ENCODE results near the gene PRPH2.
A peak's percentile ranks its signal among the peaks of the same experiment; 100 is the strongest.

PRPH2 gene

DNA sequence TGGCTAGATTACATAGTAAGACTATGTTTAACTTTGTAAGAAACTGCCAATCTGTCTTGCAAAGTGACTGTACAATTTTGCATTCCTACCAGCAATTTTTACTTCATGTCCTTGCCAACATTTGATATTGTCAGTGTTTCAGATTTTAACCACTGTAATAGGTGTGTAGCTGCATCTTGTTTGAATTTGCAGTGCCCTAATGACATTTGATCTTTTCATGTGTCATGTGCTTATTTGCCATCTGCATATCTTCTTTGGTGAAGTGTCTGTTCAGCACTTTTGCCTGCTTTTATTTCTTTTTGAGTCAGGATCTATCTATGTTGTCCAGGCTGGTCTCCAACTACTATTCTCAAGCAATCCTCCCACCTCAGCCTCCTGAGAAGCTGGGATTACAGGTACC is 2.4 kb upstream of the PRPH2 start:
- no peaks in the 10 kb centered on the region for H3K9me3 ChIP-seq (ENCODE audit: control insufficient read depth in 5 of 5, low read length in 5 of 5)
- H3K27me3 ChIP-seq (ENCODE audit: control insufficient read depth in 5 of 5, insufficient read depth in 4 of 5, low read length in 5 of 5), result peaks cover 0 to 3% (median 0%) of the 10 kb centered on the region in 5 donors
- no peak overlapping the region for H3K4me3 ChIP-seq (ENCODE audit: low read depth in 1 of 5, low read length in 5 of 5)
- H3K27ac ChIP-seq (ENCODE audit: low read depth, low read length), result no peak overlapping the region
- H3K36me3 ChIP-seq (ENCODE audit: control insufficient read depth in 5 of 5, insufficient read depth in 5 of 5, low read length in 5 of 5), result no peaks in the 10 kb centered on the region
- no peak overlapping the region for H3K9ac ChIP-seq (ENCODE audit: low read length in 5 of 5)
- peaks cover 2 to 18% (median 15%) of the 10 kb centered on the region in 5 donors for H3K4me1 ChIP-seq (ENCODE audit: control insufficient read depth in 5 of 5, insufficient read depth in 5 of 5, low read length in 5 of 5)

DNA sequence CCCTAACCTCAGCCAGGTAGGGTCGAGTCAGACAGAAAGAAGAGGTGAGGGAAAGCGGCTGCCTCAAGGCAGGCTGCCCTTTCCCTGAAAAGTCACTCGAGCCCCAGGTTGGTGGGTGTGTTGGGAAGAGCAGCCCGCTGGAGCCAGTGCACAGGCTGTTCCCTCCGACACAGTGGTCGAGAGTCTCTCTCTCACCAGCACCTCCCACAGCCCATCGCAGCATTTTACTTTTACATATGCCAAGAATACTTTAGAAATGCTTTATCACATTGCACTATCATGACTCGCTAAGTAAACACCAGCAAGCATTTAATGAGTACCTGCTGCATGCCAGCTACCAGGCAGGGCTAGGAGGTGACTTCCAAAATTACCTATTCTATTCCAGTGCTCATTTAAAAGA is 1.7 kb downstream of the PRPH2 start:
- Histone ChIP-seq H3K4me1 (ENCODE audit: control insufficient read depth in 5 of 5, insufficient read depth in 5 of 5, low read length in 5 of 5) (peaks cover 0 to under 1% (median 0%) of the 10 kb centered on the region in 5 donors), H3K27ac (ENCODE audit: low read depth, low read length) (no peak overlapping the region), H3K36me3 (ENCODE audit: control insufficient read depth in 5 of 5, insufficient read depth in 5 of 5, low read length in 5 of 5) (no peaks in the 10 kb centered on the region), H3K9me3 (ENCODE audit: control insufficient read depth in 5 of 5, low read length in 5 of 5) (no peaks in the 10 kb centered on the region), H3K27me3 (ENCODE audit: control insufficient read depth in 5 of 5, insufficient read depth in 4 of 5, low read length in 5 of 5) (peaks cover 0 to 3% (median 0%) of the 10 kb centered on the region in 5 donors), H3K4me3 (ENCODE audit: low read depth in 1 of 5, low read length in 5 of 5) (no peak overlapping the region), H3K9ac (ENCODE audit: low read length in 5 of 5) (no peak overlapping the region)

DNA sequence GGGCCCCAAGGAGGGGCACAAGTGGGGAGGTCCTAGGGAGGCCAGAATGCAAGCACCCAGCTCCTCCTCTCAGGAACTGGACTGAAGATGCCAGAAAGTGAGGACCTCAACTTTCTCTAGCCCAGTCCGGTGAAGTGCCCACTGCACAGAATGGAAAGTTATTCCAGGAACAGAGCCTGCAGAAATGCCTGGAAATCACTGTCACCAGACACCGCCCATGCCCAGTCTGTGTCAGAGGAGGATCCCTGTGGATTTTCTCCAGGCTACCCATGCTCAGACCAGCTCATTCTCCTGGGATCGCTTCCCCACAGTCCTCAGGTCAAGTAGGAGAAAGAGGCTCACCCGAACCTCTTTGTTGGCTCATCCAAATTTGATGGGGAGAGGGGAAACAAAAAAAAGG is 6.5 kb downstream of the PRPH2 start:
- Histone ChIP-seq H3K27me3 (ENCODE audit: control insufficient read depth in 5 of 5, insufficient read depth in 4 of 5, low read length in 5 of 5) (no peaks in the 10 kb centered on the region), H3K4me3 (ENCODE audit: low read depth in 1 of 5, low read length in 5 of 5) (no peak overlapping the region), H3K4me1 (ENCODE audit: control insufficient read depth in 5 of 5, insufficient read depth in 5 of 5, low read length in 5 of 5) (no peaks in the 10 kb centered on the region), H3K27ac (ENCODE audit: low read depth, low read length) (no peak overlapping the region), H3K9me3 (ENCODE audit: control insufficient read depth in 5 of 5, low read length in 5 of 5) (peaks cover 2 to 15% (median 11%) of the 10 kb centered on the region in 5 donors), H3K36me3 (ENCODE audit: control insufficient read depth in 5 of 5, insufficient read depth in 5 of 5, low read length in 5 of 5) (no peaks in the 10 kb centered on the region), H3K9ac (ENCODE audit: low read length in 5 of 5) (no peak overlapping the region)

DNA sequence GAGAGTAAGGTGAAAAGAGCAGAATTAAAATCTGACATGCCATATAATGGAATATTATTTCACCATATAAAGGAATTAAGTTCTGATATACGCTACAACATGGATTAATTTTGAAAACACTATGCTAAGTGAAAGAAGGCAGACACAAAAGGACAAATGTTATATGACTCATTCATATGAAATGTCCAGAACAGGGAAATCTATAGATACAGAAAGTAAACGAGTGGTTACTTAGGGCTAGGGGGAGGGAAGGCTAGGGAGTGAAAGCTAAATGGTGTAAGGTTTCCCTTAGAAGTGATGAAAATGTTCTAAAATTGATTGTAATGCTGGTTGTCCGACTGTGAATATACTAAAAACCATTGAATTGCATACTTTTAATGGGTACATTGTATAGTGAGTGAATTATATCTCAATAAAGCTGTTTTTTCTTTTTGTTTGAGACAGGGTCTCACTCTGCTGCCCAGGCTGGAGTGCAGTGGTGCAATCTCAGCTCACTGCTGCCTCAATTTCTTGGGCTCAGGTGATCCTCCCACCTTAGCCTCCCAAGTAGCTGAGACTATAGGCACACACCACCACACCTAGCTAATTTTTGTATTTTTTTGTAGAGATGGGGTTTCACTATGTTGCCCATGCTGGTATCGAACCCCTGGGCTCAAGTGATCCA is 8.2 kb downstream of the PRPH2 start:
- no peak overlapping the region for H3K27ac ChIP-seq (ENCODE audit: low read depth, low read length)
- H3K36me3 ChIP-seq (ENCODE audit: control insufficient read depth in 5 of 5, insufficient read depth in 5 of 5, low read length in 5 of 5), result no peaks in the 10 kb centered on the region
- H3K9ac ChIP-seq (ENCODE audit: low read length in 5 of 5), result no peak overlapping the region
- no peaks in the 10 kb centered on the region for H3K27me3 ChIP-seq (ENCODE audit: control insufficient read depth in 5 of 5, insufficient read depth in 4 of 5, low read length in 5 of 5)
- H3K4me1 ChIP-seq (ENCODE audit: control insufficient read depth in 5 of 5, insufficient read depth in 5 of 5, low read length in 5 of 5), result no peaks in the 10 kb centered on the region
- H3K4me3 ChIP-seq (ENCODE audit: low read depth in 1 of 5, low read length in 5 of 5), result no peak overlapping the region
- peaks cover 2 to 15% (median 11%) of the 10 kb centered on the region in 5 donors for H3K9me3 ChIP-seq (ENCODE audit: control insufficient read depth in 5 of 5, low read length in 5 of 5)

DNA sequence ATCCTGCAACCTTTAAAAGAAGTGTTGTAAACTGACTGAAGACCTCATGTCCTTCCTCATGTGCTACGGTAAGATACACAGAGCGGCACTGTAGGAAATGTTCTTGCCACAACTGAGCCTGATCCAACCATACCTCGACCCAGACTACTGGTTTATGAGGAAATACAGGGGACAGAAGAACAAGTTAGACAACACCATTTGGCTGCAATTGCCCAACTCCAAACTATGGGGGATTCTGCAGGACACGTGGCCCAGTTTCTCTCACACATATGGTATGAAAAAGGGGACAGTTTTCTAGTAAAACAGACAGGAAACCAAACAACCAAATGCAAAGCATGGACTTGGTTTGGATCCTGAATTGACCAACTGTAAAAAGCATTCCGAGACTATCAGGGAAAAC is 10.5 kb downstream of the PRPH2 start:
- no peaks in the 10 kb centered on the region for H3K27me3 ChIP-seq (ENCODE audit: control insufficient read depth in 5 of 5, insufficient read depth in 4 of 5, low read length in 5 of 5)
- H3K27ac ChIP-seq (ENCODE audit: low read depth, low read length), result no peak overlapping the region
- H3K4me1 ChIP-seq (ENCODE audit: control insufficient read depth in 5 of 5, insufficient read depth in 5 of 5, low read length in 5 of 5), result no peaks in the 10 kb centered on the region
- peaks cover 2 to 15% (median 11%) of the 10 kb centered on the region in 5 donors for H3K9me3 ChIP-seq (ENCODE audit: control insufficient read depth in 5 of 5, low read length in 5 of 5)
- H3K4me3 ChIP-seq (ENCODE audit: low read depth in 1 of 5, low read length in 5 of 5), result no peak overlapping the region
- no peaks in the 10 kb centered on the region for H3K36me3 ChIP-seq (ENCODE audit: control insufficient read depth in 5 of 5, insufficient read depth in 5 of 5, low read length in 5 of 5)
- H3K9ac ChIP-seq (ENCODE audit: low read length in 5 of 5), result no peak overlapping the region

DNA sequence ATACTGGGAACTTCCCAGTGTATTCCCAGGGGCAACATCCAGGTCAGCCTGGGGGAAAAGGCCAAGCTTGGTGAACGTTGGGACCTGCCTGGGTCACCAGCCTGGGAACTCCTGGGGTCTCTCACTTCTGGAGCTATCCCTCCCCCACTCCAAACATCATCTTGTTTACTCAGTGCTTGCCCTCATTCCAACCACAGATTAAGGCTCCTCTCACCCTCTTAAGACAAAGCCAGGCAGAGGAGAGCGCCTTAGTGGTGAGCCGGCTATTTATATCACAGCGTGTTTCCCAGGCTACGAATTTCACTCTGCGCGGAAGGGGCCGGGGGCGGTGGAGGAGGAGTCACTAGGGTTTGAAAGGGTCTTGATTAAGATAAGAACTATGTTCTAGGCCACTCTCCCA is 12.1 kb downstream of the PRPH2 start:
- H3K27me3 ChIP-seq (ENCODE audit: control insufficient read depth in 5 of 5, insufficient read depth in 4 of 5, low read length in 5 of 5), result no peaks in the 10 kb centered on the region
- H3K9me3 ChIP-seq (ENCODE audit: control insufficient read depth in 5 of 5, low read length in 5 of 5), result peaks cover 2 to 15% (median 11%) of the 10 kb centered on the region in 5 donors
- H3K4me1 ChIP-seq (ENCODE audit: control insufficient read depth in 5 of 5, insufficient read depth in 5 of 5, low read length in 5 of 5), result no peaks in the 10 kb centered on the region
- H3K27ac ChIP-seq (ENCODE audit: low read depth, low read length), result no peak overlapping the region
- H3K9ac ChIP-seq (ENCODE audit: low read length in 5 of 5), result no peak overlapping the region
- no peaks in the 10 kb centered on the region for H3K36me3 ChIP-seq (ENCODE audit: control insufficient read depth in 5 of 5, insufficient read depth in 5 of 5, low read length in 5 of 5)
- H3K4me3 ChIP-seq (ENCODE audit: low read depth in 1 of 5, low read length in 5 of 5), result no peak overlapping the region

DNA sequence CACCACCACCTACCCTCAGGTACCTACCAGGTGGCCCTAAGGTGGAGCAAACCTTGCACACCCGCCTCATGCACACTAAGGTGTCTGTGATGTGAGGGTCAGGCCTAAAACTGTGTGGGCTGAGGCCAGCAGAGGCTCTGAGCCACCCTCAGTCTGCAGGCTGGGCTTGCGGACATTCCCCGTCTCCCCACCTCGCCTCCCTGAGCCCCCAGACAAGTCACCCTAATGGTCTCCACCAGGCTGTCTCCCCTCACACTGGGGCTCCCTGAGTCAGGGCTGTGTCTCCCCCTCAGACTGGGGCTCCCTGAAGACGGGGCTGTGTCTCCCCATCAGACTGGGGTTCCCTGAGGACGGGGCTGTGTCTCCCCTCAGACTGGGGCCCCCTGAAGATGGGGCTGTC is 12.5 kb downstream of the PRPH2 start:
- no peaks in the 10 kb centered on the region for H3K27me3 ChIP-seq (ENCODE audit: control insufficient read depth in 5 of 5, insufficient read depth in 4 of 5, low read length in 5 of 5)
- no peak overlapping the region for H3K9ac ChIP-seq (ENCODE audit: low read length in 5 of 5)
- no peak overlapping the region for H3K27ac ChIP-seq (ENCODE audit: low read depth, low read length)
- no peak overlapping the region for H3K4me3 ChIP-seq (ENCODE audit: low read depth in 1 of 5, low read length in 5 of 5)
- H3K36me3 ChIP-seq (ENCODE audit: control insufficient read depth in 5 of 5, insufficient read depth in 5 of 5, low read length in 5 of 5), result no peaks in the 10 kb centered on the region
- H3K9me3 ChIP-seq (ENCODE audit: control insufficient read depth in 5 of 5, low read length in 5 of 5), result peaks cover 2 to 15% (median 11%) of the 10 kb centered on the region in 5 donors
- H3K4me1 ChIP-seq (ENCODE audit: control insufficient read depth in 5 of 5, insufficient read depth in 5 of 5, low read length in 5 of 5), result peaks cover 0 to under 1% (median 0%) of the 10 kb centered on the region in 5 donors

DNA sequence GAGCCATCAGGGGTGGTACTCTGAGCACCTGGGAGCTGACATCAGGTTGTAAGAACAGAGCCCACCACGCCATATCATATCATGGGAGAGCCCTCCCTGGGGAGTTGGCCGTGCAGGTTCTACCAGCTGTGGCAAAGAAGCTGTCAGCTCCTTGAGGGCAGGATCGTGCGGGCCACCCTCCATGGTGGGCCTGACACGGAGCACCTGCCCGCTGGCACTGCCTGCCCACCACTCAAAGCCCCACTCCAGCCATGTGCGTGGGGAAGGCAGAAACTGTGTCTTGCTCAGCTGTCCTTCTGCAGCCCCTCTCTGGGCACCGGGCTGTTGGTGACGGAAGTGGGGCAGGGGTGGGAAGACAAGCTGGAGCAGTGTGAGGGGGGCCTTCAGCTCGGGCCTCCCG is 14.3 kb downstream of the PRPH2 start:
- no peak overlapping the region for H3K9ac ChIP-seq (ENCODE audit: low read length in 5 of 5)
- H3K27me3 ChIP-seq (ENCODE audit: control insufficient read depth in 5 of 5, insufficient read depth in 4 of 5, low read length in 5 of 5), result no peaks in the 10 kb centered on the region
- no peak overlapping the region for H3K4me3 ChIP-seq (ENCODE audit: low read depth in 1 of 5, low read length in 5 of 5)
- peaks cover 2 to 15% (median 11%) of the 10 kb centered on the region in 5 donors for H3K9me3 ChIP-seq (ENCODE audit: control insufficient read depth in 5 of 5, low read length in 5 of 5)
- peaks cover 0 to 17% (median 12%) of the 10 kb centered on the region in 5 donors for H3K4me1 ChIP-seq (ENCODE audit: control insufficient read depth in 5 of 5, insufficient read depth in 5 of 5, low read length in 5 of 5)
- H3K36me3 ChIP-seq (ENCODE audit: control insufficient read depth in 5 of 5, insufficient read depth in 5 of 5, low read length in 5 of 5), result no peaks in the 10 kb centered on the region
- no peak overlapping the region for H3K27ac ChIP-seq (ENCODE audit: low read depth, low read length)

DNA sequence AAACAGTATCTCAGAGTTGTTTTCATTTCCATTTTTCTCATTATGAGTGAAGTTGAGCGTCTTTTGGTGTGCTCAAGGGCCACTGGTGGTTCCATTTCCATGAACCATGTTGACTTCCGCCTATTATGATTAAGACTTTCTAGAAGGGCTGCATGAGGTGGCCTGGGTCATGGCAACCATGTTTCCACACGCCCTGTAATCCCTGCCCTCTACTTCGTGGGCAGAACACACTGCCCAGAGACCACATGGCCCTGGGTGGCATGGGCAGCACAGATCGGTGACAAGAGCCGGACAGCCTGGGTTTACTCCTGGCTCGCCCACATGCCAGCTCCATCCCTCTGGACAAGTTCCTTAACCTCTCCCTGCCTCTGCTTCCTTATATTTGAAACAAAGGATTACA is 14.8 kb downstream of the PRPH2 start:
- Histone ChIP-seq H3K9ac (ENCODE audit: low read length in 5 of 5) (no peak overlapping the region), H3K4me1 (ENCODE audit: control insufficient read depth in 5 of 5, insufficient read depth in 5 of 5, low read length in 5 of 5) (peaks cover 0 to 17% (median 12%) of the 10 kb centered on the region in 5 donors), H3K4me3 (ENCODE audit: low read depth in 1 of 5, low read length in 5 of 5) (no peak overlapping the region), H3K27me3 (ENCODE audit: control insufficient read depth in 5 of 5, insufficient read depth in 4 of 5, low read length in 5 of 5) (no peaks in the 10 kb centered on the region), H3K9me3 (ENCODE audit: control insufficient read depth in 5 of 5, low read length in 5 of 5) (peaks cover 2 to 15% (median 11%) of the 10 kb centered on the region in 5 donors), H3K36me3 (ENCODE audit: control insufficient read depth in 5 of 5, insufficient read depth in 5 of 5, low read length in 5 of 5) (no peaks in the 10 kb centered on the region), H3K27ac (ENCODE audit: low read depth, low read length) (no peak overlapping the region)

DNA sequence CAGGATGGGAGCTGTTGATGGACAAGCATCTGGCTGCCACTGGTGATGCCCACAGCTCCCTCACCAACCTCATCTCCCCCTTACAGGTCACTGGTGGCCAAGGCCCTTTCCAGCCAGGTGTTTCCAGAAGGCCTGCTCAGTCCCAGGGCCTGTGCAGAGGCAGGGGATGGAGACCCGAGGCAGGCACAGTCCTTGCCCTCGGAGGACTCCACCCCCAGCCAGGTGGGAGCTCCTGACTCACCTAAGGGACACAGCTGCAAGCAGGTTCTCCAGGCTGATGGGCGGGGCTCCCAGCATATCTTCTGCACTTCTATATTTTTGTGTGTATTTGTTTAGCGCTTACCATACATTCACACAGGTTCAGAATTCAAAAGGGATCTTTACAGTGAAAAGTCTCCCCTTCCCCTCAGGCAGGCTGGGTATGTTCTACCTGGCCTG is 17.4 kb downstream of the PRPH2 start:
- no peaks in the 10 kb centered on the region for H3K9me3 ChIP-seq (ENCODE audit: control insufficient read depth in 5 of 5, low read length in 5 of 5)
- peaks cover 0 to 17% (median 12%) of the 10 kb centered on the region in 5 donors for H3K4me1 ChIP-seq (ENCODE audit: control insufficient read depth in 5 of 5, insufficient read depth in 5 of 5, low read length in 5 of 5)
- no peaks in the 10 kb centered on the region for H3K27me3 ChIP-seq (ENCODE audit: control insufficient read depth in 5 of 5, insufficient read depth in 4 of 5, low read length in 5 of 5)
- H3K36me3 ChIP-seq (ENCODE audit: control insufficient read depth in 5 of 5, insufficient read depth in 5 of 5, low read length in 5 of 5), result no peaks in the 10 kb centered on the region
- peak overlapping the region in 1 of 5 donors; percentile 86 for H3K4me3 ChIP-seq (ENCODE audit: low read depth in 1 of 5, low read length in 5 of 5)
- H3K27ac ChIP-seq (ENCODE audit: low read depth, low read length), result no peak overlapping the region
- no peak overlapping the region for H3K9ac ChIP-seq (ENCODE audit: low read length in 5 of 5)
